HG02623 (cell line): Measurements from ENCODE around the gene NEB.
A peak's percentile ranks its signal among the peaks of the same experiment; 100 is the strongest.
"Not testable (repeated sequence)": the region's sequence is repeated elsewhere in the genome, so short reads cannot be mapped to it uniquely, and the experiment has no call there.

Experiments
- ATAC-seq: cut with Tn5 transposase; IDR thresholded peaks from one replicate; pipeline ENCODE4 v1.9.1; 2021; ENCODE audit warnings: moderate library complexity; ENCODE audit not compliant: unreplicated experiment

NEB gene

GRCh38 chr2:151708788-151709187 lies 25.5 kb downstream of the NEB start:
- ATAC-seq = no peak

- ATAC-seq = no peak
These were observed 26.4 kb downstream of the NEB start for GRCh38 chr2:151707857-151708256.

GRCh38 chr2:151704480-151704961 lies 29.8 kb downstream of the NEB start:
- not testable (repeated sequence) for ATAC-seq

- not testable (repeated sequence) for ATAC-seq
These were observed 36.1 kb downstream of the NEB start for GRCh38 chr2:151698134-151698533.

- no peak for ATAC-seq
These were observed 38.5 kb downstream of the NEB start for GRCh38 chr2:151695778-151696177.

- no peak for ATAC-seq
These were observed 42.6 kb downstream of the NEB start for GRCh38 chr2:151691631-151692030.

- ATAC-seq = no peak
These were observed 45.6 kb downstream of the NEB start for GRCh38 chr2:151688719-151689118.

GRCh38 chr2:151682459-151683003 lies 51.7 kb downstream of the NEB start:
- ATAC-seq = no peak

- ATAC-seq = no peak
These were observed 53.2 kb downstream of the NEB start for GRCh38 chr2:151681051-151681450.

GRCh38 chr2:151679994-151680393 lies 54.3 kb downstream of the NEB start:
- no peak for ATAC-seq

- ATAC-seq = no peak
These were observed 55.4 kb downstream of the NEB start for GRCh38 chr2:151678849-151679248.

GRCh38 chr2:151673016-151673415 lies 61.3 kb downstream of the NEB start:
- ATAC-seq = no peak

- ATAC-seq = no peak
These were observed 62.0 kb downstream of the NEB start for GRCh38 chr2:151672277-151672676.

GRCh38 chr2:151670846-151671597 lies 63.3 kb downstream of the NEB start:
- ATAC-seq = no peak

GRCh38 chr2:151670346-151670745 lies 63.9 kb downstream of the NEB start:
- peak; percentile 47 for ATAC-seq

GRCh38 chr2:151669585-151670081 lies 64.6 kb downstream of the NEB start:
- ATAC-seq = no peak

GRCh38 chr2:151668737-151669136 lies 65.5 kb downstream of the NEB start:
- ATAC-seq = no peak

GRCh38 chr2:151665959-151666358 lies 68.3 kb downstream of the NEB start:
- ATAC-seq = no peak

- no peak for ATAC-seq
These were observed 69.8 kb downstream of the NEB start for GRCh38 chr2:151664520-151664919.

- ATAC-seq = no peak
These were observed 72.7 kb downstream of the NEB start for GRCh38 chr2:151661625-151662024.

- ATAC-seq = no peak
These were observed 76.2 kb downstream of the NEB start for GRCh38 chr2:151658081-151658480.

- no peak for ATAC-seq
These were observed 76.6 kb downstream of the NEB start for GRCh38 chr2:151657667-151658076.
